ENCODE results near the gene PTPRN2. TPM values are rescaled to one million over a fixed set of nuclear protein-coding genes. Genes with fewer than 3 reads are reported as not detected.

Gene PTPRN2
- total and polyA plus RNA-seq, 9 of the 15 experiments (the other 6 are each of a cell fraction or from before 2014, with no cell fraction given) = not detected

- ATAC-seq (no peak), FAIRE-seq (no peak), DNase-seq (ENCODE audit: extremely low read depth in 1 of 4, low spot score in 3 of 4) (no peak)
- no peak overlapping the region for H3K27ac ChIP-seq (ENCODE audit: extremely low read depth, low read depth, low read length)
- peaks cover 53 to 77% of the 10 kb centered on the region in 2 experiments; a peak in 4 of 5 replicates for H3K27me3 ChIP-seq (ENCODE audit: control insufficient read depth in 2 of 2, insufficient read depth in 2 of 2, low read length in 2 of 2)
- in situ Hi-C loops (cut with MboI) = no loop called here
- 3% methylated on average over 26 of the region's 26 CpGs for WGBS (ENCODE audit: insufficient coverage, low coverage, missing lambda C conversion rate)
- peaks cover 0 to 11% of the 10 kb centered on the region in 2 experiments; a peak in 1 of 5 replicates for H3K4me1 ChIP-seq (replicated peaks in 1 of 2; ENCODE audit: control insufficient read depth in 2 of 2, insufficient read depth in 2 of 2, low read length in 2 of 2)
- no peak overlapping the region for H3K9ac ChIP-seq (ENCODE audit: insufficient read depth in 1 of 2, low read depth in 2 of 2, low read length in 2 of 2)
- H3K9me3 ChIP-seq (replicated peaks; ENCODE audit: control insufficient read depth, insufficient read depth, low read depth, low read length) = peaks cover 3% of the 10 kb centered on the region; the same call in 1 of the 2 replicates
- H3K4me2 ChIP-seq (ENCODE audit: insufficient read depth, low read length) = no peak overlapping the region
- CTCF ChIA-PET (ENCODE audit: low intra/inter-chr PET ratio) = no interaction called here
- no peak overlapping the region for H2AFZ ChIP-seq (ENCODE audit: low read depth, low read length)
- no TSS peak for BruUV-seq (replicated peaks)
- POLR2A ChIA-PET = interaction anchor here (1.3 kb wide), 1 partner anchor 10 kb away, joined by 3 read pairs; no protein-coding TSS in a partner anchor
- H3K9me1 ChIP-seq (ENCODE audit: control insufficient read depth, insufficient read depth, low read length) = no peaks in the 10 kb centered on the region
- H3K4me3 ChIP-seq = no peak overlapping the region
- H3K79me2 ChIP-seq (ENCODE audit: control insufficient read depth, insufficient read depth, low read length) = no peaks in the 10 kb centered on the region
- intact Hi-C loops (cut with micrococcal nuclease) = no loop called here
- H4K20me1 ChIP-seq (replicated peaks; ENCODE audit: control insufficient read depth, insufficient read depth, low read length) = peaks cover 20% of the 10 kb centered on the region
- H3K36me3 ChIP-seq (ENCODE audit: control insufficient read depth, insufficient read depth, low read length) = no peaks in the 10 kb centered on the region
- no peak for TF ChIP-seq JUN (IDR thresholded peaks at IDR 0.05; ENCODE audit: borderline replicate concordance, low read depth, low read length)
- TF ChIP-seq JUN (CRISPR knock-in tag; IDR thresholded peaks at IDR 0.05; ENCODE audit: borderline replicate concordance) = no peak
- TF ChIP-seq MYC (IDR thresholded peaks at IDR 0.05; ENCODE audit: low read depth, low read length) = no peak
- TF ChIP-seq MYC (CRISPR knock-in tag; IDR thresholded peaks at IDR 0.05; ENCODE audit: borderline replicate concordance, low read depth) = no peak
- no peak for TF ChIP-seq POLR2H (tag; IDR thresholded peaks at IDR 0.05; ENCODE audit: low read depth)
- TF ChIP-seq, protein P1, sequence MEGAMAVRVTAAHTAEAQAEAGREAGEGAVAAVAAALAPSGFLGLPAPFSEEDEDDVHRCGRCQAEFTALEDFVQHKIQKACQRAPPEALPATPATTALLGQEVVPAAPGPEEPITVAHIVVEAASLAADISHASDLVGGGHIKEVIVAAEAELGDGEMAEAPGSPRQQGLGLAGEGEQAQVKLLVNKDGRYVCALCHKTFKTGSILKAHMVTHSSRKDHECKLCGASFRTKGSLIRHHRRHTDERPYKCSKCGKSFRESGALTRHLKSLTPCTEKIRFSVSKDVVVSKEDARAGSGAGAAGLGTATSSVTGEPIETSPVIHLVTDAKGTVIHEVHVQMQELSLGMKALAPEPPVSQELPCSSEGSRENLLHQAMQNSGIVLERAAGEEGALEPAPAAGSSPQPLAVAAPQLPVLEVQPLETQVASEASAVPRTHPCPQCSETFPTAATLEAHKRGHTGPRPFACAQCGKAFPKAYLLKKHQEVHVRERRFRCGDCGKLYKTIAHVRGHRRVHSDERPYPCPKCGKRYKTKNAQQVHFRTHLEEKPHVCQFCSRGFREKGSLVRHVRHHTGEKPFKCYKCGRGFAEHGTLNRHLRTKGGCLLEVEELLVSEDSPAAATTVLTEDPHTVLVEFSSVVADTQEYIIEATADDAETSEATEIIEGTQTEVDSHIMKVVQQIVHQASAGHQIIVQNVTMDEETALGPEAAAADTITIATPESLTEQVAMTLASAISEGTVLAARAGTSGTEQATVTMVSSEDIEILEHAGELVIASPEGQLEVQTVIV (CRISPR knock-in tag; IDR thresholded peaks at IDR 0.05; ENCODE audit: borderline replicate concordance) = no peak
- TF ChIP-seq ZNF133 (CRISPR knock-in tag; IDR thresholded peaks at IDR 0.05) = no peak
- TF ChIP-seq, protein P2, sequence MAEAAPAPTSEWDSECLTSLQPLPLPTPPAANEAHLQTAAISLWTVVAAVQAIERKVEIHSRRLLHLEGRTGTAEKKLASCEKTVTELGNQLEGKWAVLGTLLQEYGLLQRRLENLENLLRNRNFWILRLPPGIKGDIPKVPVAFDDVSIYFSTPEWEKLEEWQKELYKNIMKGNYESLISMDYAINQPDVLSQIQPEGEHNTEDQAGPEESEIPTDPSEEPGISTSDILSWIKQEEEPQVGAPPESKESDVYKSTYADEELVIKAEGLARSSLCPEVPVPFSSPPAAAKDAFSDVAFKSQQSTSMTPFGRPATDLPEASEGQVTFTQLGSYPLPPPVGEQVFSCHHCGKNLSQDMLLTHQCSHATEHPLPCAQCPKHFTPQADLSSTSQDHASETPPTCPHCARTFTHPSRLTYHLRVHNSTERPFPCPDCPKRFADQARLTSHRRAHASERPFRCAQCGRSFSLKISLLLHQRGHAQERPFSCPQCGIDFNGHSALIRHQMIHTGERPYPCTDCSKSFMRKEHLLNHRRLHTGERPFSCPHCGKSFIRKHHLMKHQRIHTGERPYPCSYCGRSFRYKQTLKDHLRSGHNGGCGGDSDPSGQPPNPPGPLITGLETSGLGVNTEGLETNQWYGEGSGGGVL (CRISPR knock-in tag; IDR thresholded peaks at IDR 0.05) = no peak
- TF ChIP-seq NFATC3 (IDR thresholded peaks at IDR 0.05) = no peak
- TF ChIP-seq MYNN (IDR thresholded peaks at IDR 0.05) = no peak
- TF ChIP-seq MYNN (CRISPR knock-in tag; IDR thresholded peaks at IDR 0.05) = no peak
- no peak for TF ChIP-seq CEBPB (tag; IDR thresholded peaks at IDR 0.05)
- TF ChIP-seq BRF2 (IDR thresholded peaks at IDR 0.05; ENCODE audit: borderline replicate concordance, insufficient read depth, insufficient read length) = no peak
- no peak for TF ChIP-seq ZKSCAN3 (CRISPR knock-in tag; IDR thresholded peaks at IDR 0.05)
These were observed 925.4 kb downstream of the PTPRN2 start for GRCh38 chr7:157662110-157662791.
